ENCODE results near the gene CBFB. TPM values are rescaled to one million over a fixed set of nuclear protein-coding genes. Genes with fewer than 3 reads are reported as not detected.

The CBFB gene
- total RNA-seq, 1 donor from 2014 or later: 23.1 TPM

- intact Hi-C loops (cut with DNase I): no loop called here
- ATAC-seq (ENCODE audit: poor library complexity) (no peak), DNase-seq (no peak)
Observed at GRCh38 chr16:67082891-67083290, 53.9 kb downstream of the CBFB start.

GRCh38 chr16:67084345-67085028 is 55.5 kb downstream of the CBFB start:
- ATAC-seq (ENCODE audit: poor library complexity) (no peak), DNase-seq (no peak)
- intact Hi-C loops (cut with DNase I): no loop called here

- no peak for DNase-seq
- intact Hi-C loops (cut with DNase I): no loop called here
- ATAC-seq (ENCODE audit: poor library complexity): peak; percentile 58
Observed at GRCh38 chr16:67086822-67087221, 57.9 kb downstream of the CBFB start.

- ATAC-seq (ENCODE audit: poor library complexity): no peak
- DNase-seq: no peak
- intact Hi-C loops (cut with DNase I): no loop called here
Observed at GRCh38 chr16:67087291-67087690, 58.3 kb downstream of the CBFB start.

GRCh38 chr16:67087803-67088202 is 58.9 kb downstream of the CBFB start:
- DNase-seq: no peak
- intact Hi-C loops (cut with DNase I): no loop called here
- ATAC-seq (ENCODE audit: poor library complexity): no peak

GRCh38 chr16:67088551-67088950 is 59.6 kb downstream of the CBFB start:
- no peak for ATAC-seq (ENCODE audit: poor library complexity)
- no peak for DNase-seq
- intact Hi-C loops (cut with DNase I): no loop called here

GRCh38 chr16:67089101-67089500 is 60.2 kb downstream of the CBFB start:
- intact Hi-C loops (cut with DNase I): no loop called here
- DNase-seq (no peak), ATAC-seq (ENCODE audit: poor library complexity) (no peak)

GRCh38 chr16:67091906-67092566 is 63.1 kb downstream of the CBFB start:
- intact Hi-C loops (cut with DNase I): no loop called here
- DNase-seq: no peak
- ATAC-seq (ENCODE audit: poor library complexity): no peak

GRCh38 chr16:67093098-67093726 is 64.3 kb downstream of the CBFB start:
- intact Hi-C loops (cut with DNase I): no loop called here
- ATAC-seq (ENCODE audit: poor library complexity) (no peak), DNase-seq (no peak)

- intact Hi-C loops (cut with DNase I): no loop called here
- no peak for DNase-seq
- no peak for ATAC-seq (ENCODE audit: poor library complexity)
Observed at GRCh38 chr16:67098599-67098998, 69.7 kb downstream of the CBFB start.

GRCh38 chr16:67100569-67101310 is 71.8 kb downstream of the CBFB start:
- ATAC-seq (ENCODE audit: poor library complexity): no peak
- intact Hi-C loops (cut with DNase I): no loop called here
- no peak for DNase-seq

- DNase-seq (no peak), ATAC-seq (ENCODE audit: poor library complexity) (no peak)
- intact Hi-C loops (cut with DNase I): no loop called here
Observed at GRCh38 chr16:67101311-67102082, 72.5 kb downstream of the CBFB start.

GRCh38 chr16:67104061-67104460 is 75.1 kb downstream of the CBFB start:
- ATAC-seq (ENCODE audit: poor library complexity): peak; percentile 54
- intact Hi-C loops (cut with DNase I): no loop called here
- DNase-seq: no peak

GRCh38 chr16:67104845-67105244 is 75.9 kb downstream of the CBFB start:
- no peak for DNase-seq
- intact Hi-C loops (cut with DNase I): no loop called here
- no peak for ATAC-seq (ENCODE audit: poor library complexity)

- no peak for DNase-seq
- ATAC-seq (ENCODE audit: poor library complexity): no peak
- intact Hi-C loops (cut with DNase I): no loop called here
Observed at GRCh38 chr16:67105246-67105645, 76.3 kb downstream of the CBFB start.

GRCh38 chr16:67105881-67106280 is 76.9 kb downstream of the CBFB start:
- intact Hi-C loops (cut with DNase I): no loop called here
- no peak for ATAC-seq (ENCODE audit: poor library complexity)
- DNase-seq: no peak

- ATAC-seq (ENCODE audit: poor library complexity) (no peak), DNase-seq (no peak)
- intact Hi-C loops (cut with DNase I): no loop called here
Observed at GRCh38 chr16:67108489-67108888, 79.5 kb downstream of the CBFB start.

GRCh38 chr16:67108931-67109406 is 80.0 kb downstream of the CBFB start:
- intact Hi-C loops (cut with DNase I): no loop called here

More at GRCh38 chr16:67108931-67109406, 80.0 kb downstream of the CBFB start:
- DNase-seq (no peak), ATAC-seq (ENCODE audit: poor library complexity) (no peak)

Data from Right ventricle myocardium superior (tissue), 1 donor.